Mucosa of descending colon (tissue), 3 donors: ENCODE data around the gene DNAJB8. TPM values are rescaled to one million over a fixed set of nuclear protein-coding genes. Genes with fewer than 3 reads are reported as not detected.

Experiments used
- ATAC-seq: fragments of 200-7000 bp; cut with Tn5 transposase; one replicate; pipeline ENCODE4 v1.9.1; 2020; ENCODE audit warnings: mild to moderate bottlenecking, moderate library complexity
- DNase-seq, 3 donors: peaks; one replicate each; pipeline ENCODE4 v3.0.0-alpha.2; 2020
- H3K36me3 ChIP-seq: fragments of 200-600 bp; one replicate; pipeline ENCODE4 v1.8.0; 2021; ENCODE audit warnings: low read depth, mild to moderate bottlenecking
- H3K4me1 ChIP-seq: fragments of 200-600 bp; one replicate; pipeline ENCODE4 v1.8.0; 2021; ENCODE audit warnings: low read depth, mild to moderate bottlenecking
- H3K4me3 ChIP-seq: fragments of 200-600 bp; one replicate; pipeline ENCODE4 v1.8.0; 2021; ENCODE audit warnings: mild to moderate bottlenecking
- H3K9me3 ChIP-seq: fragments of 200-600 bp; one replicate; pipeline ENCODE4 v1.8.0; 2021; ENCODE audit warnings: mild to moderate bottlenecking
- intact Hi-C, 2 donors: fragments of 100-400 bp; cut with DNase I in 1 of 2; cut with micrococcal nuclease in 1 of 2; formaldehyde crosslinking; loops; one replicate each; pipeline versions ENCODE4 v1.11.0 to v1.11.1; 2022; cut with DNase I, micrococcal nuclease
- total RNA-seq, 3 donors: library from RNA; stranded (reverse); fragmentation: NEBNext Ultra II Directional in 2 of 3; extraction: Animal tissue kit (Norgen Biotek cat#: 25700) in 2 of 3; gene quantifications; one replicate each; pipeline versions ENCODE4 v1.2.1 to v1.2.4, GENCODE V29; 2021 to 2023
- TF ChIP-seq, protein P1 (sequence below): fragments of 200-600 bp; IDR thresholded peaks from one replicate; pipeline ENCODE4 v1.8.0; 2022; ENCODE audit warnings: antibody characterized with exemption, mild to moderate bottlenecking
- donor health status: DM: no; HTN: no; CAD: no; lungs with moderate emphysema.
- donor health status: DM: no; HTN: no; CAD: no.
- donor health status: DM: no; HTN: yes; CAD: no.

The DNAJB8 gene
- total RNA-seq, 3 donors from 2014 or later: not detected

DNA sequence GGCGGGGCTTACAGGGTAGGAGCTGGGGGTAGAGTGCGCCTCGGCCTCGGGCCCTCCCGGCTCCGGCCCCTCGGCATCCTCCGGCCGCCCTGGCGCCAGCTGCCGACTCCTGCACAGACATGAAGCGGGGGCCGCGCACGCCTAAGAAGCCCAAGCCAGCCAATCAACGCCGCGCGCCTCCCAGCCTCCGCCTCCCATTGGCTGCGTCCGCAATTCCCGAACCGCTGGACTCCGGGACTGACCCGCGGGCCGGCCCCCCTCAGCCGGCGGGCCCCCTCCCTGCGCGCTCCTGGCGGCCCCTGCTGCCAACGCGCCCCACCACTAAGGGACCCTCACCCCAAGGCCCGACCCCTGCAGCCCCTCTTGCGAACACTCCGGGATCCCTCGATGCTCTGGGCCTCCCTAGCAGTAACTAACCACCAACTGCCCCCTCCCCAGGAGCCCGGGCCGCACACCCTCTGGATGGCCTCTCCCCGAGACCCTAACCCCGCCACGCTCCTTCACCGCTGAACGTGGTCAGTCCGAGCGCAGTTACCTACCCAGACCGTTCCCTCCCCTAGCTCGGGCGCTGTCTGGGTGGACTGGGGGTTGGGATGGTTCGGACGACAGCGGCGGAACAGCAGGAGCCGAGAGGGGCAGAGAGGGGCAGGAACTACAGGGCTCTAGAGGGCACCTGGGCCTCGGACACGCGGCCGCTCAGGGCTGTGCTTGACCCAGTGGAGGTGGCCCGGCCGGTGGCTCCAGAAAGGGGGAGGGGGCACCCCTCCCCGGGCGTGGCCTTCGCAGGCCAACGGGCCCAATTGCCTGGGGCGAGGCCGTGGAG lies 21.3 kb upstream of the DNAJB8 start:
- TF ChIP-seq, protein P1, sequence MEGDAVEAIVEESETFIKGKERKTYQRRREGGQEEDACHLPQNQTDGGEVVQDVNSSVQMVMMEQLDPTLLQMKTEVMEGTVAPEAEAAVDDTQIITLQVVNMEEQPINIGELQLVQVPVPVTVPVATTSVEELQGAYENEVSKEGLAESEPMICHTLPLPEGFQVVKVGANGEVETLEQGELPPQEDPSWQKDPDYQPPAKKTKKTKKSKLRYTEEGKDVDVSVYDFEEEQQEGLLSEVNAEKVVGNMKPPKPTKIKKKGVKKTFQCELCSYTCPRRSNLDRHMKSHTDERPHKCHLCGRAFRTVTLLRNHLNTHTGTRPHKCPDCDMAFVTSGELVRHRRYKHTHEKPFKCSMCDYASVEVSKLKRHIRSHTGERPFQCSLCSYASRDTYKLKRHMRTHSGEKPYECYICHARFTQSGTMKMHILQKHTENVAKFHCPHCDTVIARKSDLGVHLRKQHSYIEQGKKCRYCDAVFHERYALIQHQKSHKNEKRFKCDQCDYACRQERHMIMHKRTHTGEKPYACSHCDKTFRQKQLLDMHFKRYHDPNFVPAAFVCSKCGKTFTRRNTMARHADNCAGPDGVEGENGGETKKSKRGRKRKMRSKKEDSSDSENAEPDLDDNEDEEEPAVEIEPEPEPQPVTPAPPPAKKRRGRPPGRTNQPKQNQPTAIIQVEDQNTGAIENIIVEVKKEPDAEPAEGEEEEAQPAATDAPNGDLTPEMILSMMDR: no peak
- intact Hi-C loops: no loop called here
- H3K4me1 ChIP-seq: peaks cover 46% of the 10 kb centered on the region
- no peaks in the 10 kb centered on the region for H3K36me3 ChIP-seq
- no peaks in the 10 kb centered on the region for H3K9me3 ChIP-seq
- DNase-seq (peak; percentile 68 to 72 (median 72)), ATAC-seq (peak; percentile 73)
- no peak overlapping the region for H3K4me3 ChIP-seq

DNA sequence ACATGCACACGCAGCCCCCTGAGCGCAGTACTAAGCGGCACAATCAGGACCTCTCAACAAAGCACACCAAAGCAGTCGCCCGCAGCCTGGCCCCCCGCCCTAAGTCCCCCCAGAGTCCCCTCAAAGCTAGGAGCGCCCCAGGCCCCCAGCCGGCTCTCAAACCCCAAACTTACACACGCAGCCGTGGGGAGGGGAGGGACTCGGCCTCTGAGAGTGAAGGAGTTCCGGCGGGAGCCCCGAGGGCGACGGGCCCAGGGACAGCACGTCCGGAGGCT lies 20.8 kb upstream of the DNAJB8 start:
- H3K4me1 ChIP-seq: peaks cover 41% of the 10 kb centered on the region
- intact Hi-C loops: no loop called here
- no peaks in the 10 kb centered on the region for H3K9me3 ChIP-seq
- H3K4me3 ChIP-seq: no peak overlapping the region
- TF ChIP-seq, protein P1: no peak
- DNase-seq: no peak
- H3K36me3 ChIP-seq: no peaks in the 10 kb centered on the region
- no peak for ATAC-seq

DNA sequence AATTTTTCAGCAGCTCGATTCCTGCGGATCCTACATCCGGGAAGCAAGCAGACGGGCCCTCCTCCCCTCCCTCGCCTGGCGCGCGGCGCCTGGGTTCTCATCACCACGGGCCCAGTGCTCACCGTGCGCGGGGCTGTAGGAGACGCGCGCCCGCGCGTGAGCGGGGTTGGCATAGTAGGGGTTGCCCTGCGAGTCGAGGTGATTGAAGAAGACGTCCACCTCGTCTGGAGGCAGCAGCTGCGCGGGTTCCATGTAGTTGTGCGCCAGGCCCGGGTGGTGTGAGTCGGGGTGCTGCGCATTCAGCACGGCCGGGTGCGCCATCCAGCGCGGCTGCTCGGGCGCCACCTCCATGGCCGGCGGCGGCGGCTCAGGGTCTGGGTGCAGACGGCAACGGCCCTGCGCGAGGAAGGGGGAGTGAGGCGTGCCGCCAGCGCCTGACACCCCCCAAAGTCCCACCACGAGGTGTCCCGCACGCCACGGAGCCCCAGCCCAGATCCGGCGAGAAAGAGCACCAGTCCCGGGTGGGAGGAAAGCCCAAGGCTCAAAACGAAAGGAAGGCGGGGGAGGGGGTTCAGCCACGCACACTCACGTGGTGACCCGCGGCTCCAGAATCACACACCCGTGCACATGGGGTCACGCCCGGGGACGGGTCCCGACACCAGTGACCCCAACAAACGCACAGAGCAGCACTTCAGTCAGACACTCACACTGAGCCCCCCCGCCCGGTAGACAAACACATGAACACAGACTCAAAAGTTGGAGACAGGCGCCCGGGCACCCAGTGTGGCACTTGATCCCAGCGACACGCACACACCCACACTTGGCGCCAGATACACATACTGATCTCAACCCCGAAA lies 20.2 kb upstream of the DNAJB8 start:
- ATAC-seq (no peak), DNase-seq (peak in 1 of 3 donors; percentile 43)
- peaks cover 39% of the 10 kb centered on the region for H3K4me1 ChIP-seq
- no peaks in the 10 kb centered on the region for H3K9me3 ChIP-seq
- H3K4me3 ChIP-seq: no peak overlapping the region
- TF ChIP-seq, protein P1: no peak
- no peaks in the 10 kb centered on the region for H3K36me3 ChIP-seq
- intact Hi-C loops: no loop called here

DNA sequence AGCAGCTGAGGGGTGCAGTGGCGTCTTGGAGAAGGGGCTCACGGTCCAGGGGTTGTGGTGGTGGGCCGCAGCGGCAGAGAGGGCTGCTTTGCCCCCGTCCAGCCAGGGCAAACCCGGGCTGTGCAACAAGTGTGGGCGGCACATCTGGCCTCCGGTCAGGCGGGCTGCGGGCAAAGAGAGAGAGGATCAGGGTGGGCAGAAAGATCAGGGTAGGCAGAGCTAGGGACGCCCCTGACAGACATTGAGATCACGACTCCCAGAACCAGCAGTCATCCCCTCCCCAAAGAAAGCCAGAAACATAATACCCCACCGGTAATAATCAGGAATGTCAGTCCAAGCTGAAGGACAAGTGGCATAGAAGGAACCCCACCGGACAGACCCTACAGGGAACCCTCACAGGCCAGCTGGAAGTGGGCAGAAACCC lies 19.5 kb upstream of the DNAJB8 start:
- intact Hi-C loops: no loop called here
- no peak for DNase-seq
- no peak overlapping the region for H3K4me3 ChIP-seq
- peaks cover 39% of the 10 kb centered on the region for H3K4me1 ChIP-seq
- H3K36me3 ChIP-seq: no peaks in the 10 kb centered on the region
- TF ChIP-seq, protein P1: no peak
- ATAC-seq: no peak
- no peaks in the 10 kb centered on the region for H3K9me3 ChIP-seq

DNA sequence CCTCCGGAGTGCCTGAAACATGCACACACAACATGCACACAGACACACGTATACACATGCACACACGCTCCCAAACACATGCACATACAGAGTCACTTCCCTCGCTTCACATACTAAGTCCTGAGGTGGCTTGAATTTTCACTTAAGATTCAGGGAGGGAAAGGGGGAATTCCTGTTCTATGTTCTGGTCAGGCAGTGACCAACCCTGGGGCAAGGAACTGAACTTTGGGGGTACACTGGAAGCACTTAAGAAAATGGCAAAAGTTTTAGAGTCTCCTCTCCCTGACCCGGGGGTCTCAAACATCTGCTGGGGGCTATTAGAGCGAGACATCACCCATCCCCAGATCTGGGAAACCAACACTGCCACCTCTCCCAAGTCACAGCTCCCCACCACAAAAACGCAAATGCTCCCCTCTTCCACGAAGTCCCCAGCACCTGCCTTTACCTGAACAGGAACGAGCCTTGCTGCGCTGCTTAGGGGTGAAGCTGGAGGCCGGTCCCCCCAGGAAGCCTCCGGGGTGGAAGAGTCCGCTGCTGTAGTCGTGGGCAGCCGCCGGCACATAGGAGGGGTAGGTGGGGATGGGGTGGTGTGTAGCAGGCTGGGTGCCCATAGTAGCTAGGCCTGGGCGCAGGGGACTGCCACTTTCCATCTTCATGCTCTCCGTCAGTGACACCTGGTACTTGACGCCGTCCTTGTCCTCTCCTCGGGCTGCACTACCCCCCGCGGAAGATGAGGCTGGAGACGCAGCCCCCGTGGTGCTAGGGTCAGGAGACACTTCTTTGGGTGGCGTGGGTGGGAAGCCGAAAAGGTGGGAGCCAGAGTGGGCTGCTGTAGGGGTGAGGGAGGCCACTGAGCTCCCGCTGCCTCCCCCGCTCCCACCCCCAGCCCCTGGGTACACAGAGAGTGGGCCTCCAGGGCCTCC lies 18.9 kb upstream of the DNAJB8 start:
- peaks cover 39% of the 10 kb centered on the region for H3K4me1 ChIP-seq
- H3K9me3 ChIP-seq: no peaks in the 10 kb centered on the region
- H3K4me3 ChIP-seq: no peak overlapping the region
- DNase-seq: peak in 1 of 3 donors; percentile 40
- ATAC-seq: no peak
- H3K36me3 ChIP-seq: no peaks in the 10 kb centered on the region
- intact Hi-C loops: no loop called here
- TF ChIP-seq, protein P1: no peak
